ENCODE measurements around the gene NONO. TPM values are rescaled to one million over a fixed set of nuclear protein-coding genes. Genes with fewer than 3 reads are reported as not detected.

Gene NONO
- total and polyA plus RNA-seq, 2 of the 4 experiments (the other 2 are of a cell fraction), result 199 to 609 TPM

- Histone ChIP-seq H3K9ac (ENCODE audit: low read depth, low read length) (peak overlapping the region; percentile 98), H3K9me1 (ENCODE audit: insufficient read depth, low read length) (0 out of 2 replicates have a peak, but pooled peaks cover 2% of the 10 kb centered on the region), H3K79me1 (ENCODE audit: low read depth in 1 of 2, low read length in 2 of 2) (peaks cover 3 to 27% of the 10 kb centered on the region in 2 experiments), H3K4ac (ENCODE audit: low read depth, low read length) (peak overlapping the region; percentile 89), H2BK120ac (ENCODE audit: low read depth, low read length) (peak overlapping the region; percentile 58), H2BK15ac (ENCODE audit: low read depth, low read length) (no peak overlapping the region), H3K9me3 (ENCODE audit: control insufficient read depth, insufficient read depth, low read length) (no peaks in the 10 kb centered on the region), H2AFZ (replicated peaks; ENCODE audit: low read length, poor library complexity) (peak overlapping the region; percentile 91), H4K5ac (ENCODE audit: low read depth, low read length) (peak overlapping the region; percentile 97), H3K27ac (ENCODE audit: insufficient read depth, low read length) (peak overlapping the region; percentile 98), H4K20me1 (ENCODE audit: insufficient read depth, low read length) (no peaks in the 10 kb centered on the region), H2AK9ac (replicated peaks; ENCODE audit: low read depth, low read length, poor library complexity) (peak overlapping the region; percentile 98), H3K4me3 (ENCODE audit: insufficient read depth, low read depth, low read length) (peak overlapping the region; percentile 100), H3K14ac (replicated peaks; ENCODE audit: low read depth, low read length) (peak overlapping the region; percentile 95), H2AK5ac (ENCODE audit: low read depth, low read length) (peak overlapping the region; percentile 62), H3K18ac (ENCODE audit: low read depth, low read length) (peak overlapping the region; percentile 94), H3K36me3 (ENCODE audit: control insufficient read depth, insufficient read depth, low read length) (peaks cover 15% of the 10 kb centered on the region; the same call in 1 of the 2 replicates), H3K27me3 (ENCODE audit: control insufficient read depth, insufficient read depth, low read length) (no peaks in the 10 kb centered on the region), H4K8ac (ENCODE audit: low read depth in 2 of 2, low read length in 2 of 2) (peak overlapping the region; percentile 86 to 93), H3K4me1 (ENCODE audit: control insufficient read depth, insufficient read depth, low read length) (peaks cover 8% of the 10 kb centered on the region), H2BK20ac (ENCODE audit: low read depth, low read length) (no peak overlapping the region), H2BK5ac (ENCODE audit: low read depth, low read length, poor library complexity, severe bottlenecking) (peak overlapping the region; percentile 93), H4K91ac (ENCODE audit: insufficient read depth, low read depth, low read length) (peak overlapping the region; percentile 91), H3K23ac (ENCODE audit: low read depth, low read length) (peak overlapping the region; percentile 96), H3K56ac (ENCODE audit: extremely low read depth, insufficient read depth, low read length) (peak overlapping the region; percentile 80), H3K4me2 (ENCODE audit: low read depth, low read length) (peak overlapping the region; percentile 61)
- ChIA-PET POLR2A (ENCODE audit: unreplicated experiment) (interaction anchor here (1.0 kb wide), 1 partner anchor 113 kb away, joined by 4 read pairs; the partner anchor contains the start of gene TAF1), CTCF (no interaction called here)
- in situ Hi-C loops (cut with MboI; ENCODE audit: low sequenced_read_pairs), result no loop called here
- dilution Hi-C loops (cut with HindIII; ENCODE audit: low sequenced_read_pairs, unreplicated experiment), result no loop called here
- no TSS peak for BruUV-seq (replicated peaks)
- TF ChIP-seq CTCF (conservative IDR thresholded peaks at IDR 0.05; ENCODE audit: low read depth, low read length), result peak; percentile 47
- TF ChIP-seq RCOR1 (IDR thresholded peaks at IDR 0.05; ENCODE audit: insufficient replicate concordance, low read length), result no peak
- intact Hi-C loops (cut with micrococcal nuclease), result loop anchor here (2.0 to 5.0 kb wide), 3 partner anchors 31 to 114 kb away; partner anchors contain the start of gene TAF1
- DNase-seq (peak; percentile 13), ATAC-seq (ENCODE audit: low read depth) (peak; percentile 3; the same call in 1 of the 2 replicates)
- 20% methylated on average over 2 of the region's 35 CpGs; no CpG with 5 or more reads in 1 of the 2 experiments for WGBS, 2 experiments (ENCODE audit: extremely low coverage in 2 of 2, insufficient read length in 1 of 2)
Observed at GRCh38 chrX:71253253-71254091, 30.0 kb upstream of the NONO start.

Measured in IMR-90 (cell line).